Right cardiac atrium (tissue), 5 donors: ENCODE measurements around the gene NEUROG3. TPM values are rescaled to one million over a fixed set of nuclear protein-coding genes. Genes with fewer than 3 reads are reported as not detected.
"Not testable (repeated sequence)": the region's sequence is repeated elsewhere in the genome, so short reads cannot be mapped to it uniquely, and the experiment has no call there.

Experiments used
- ATAC-seq, 2 donors: fragments of 200-7000 bp; cut with Tn5 transposase; one replicate each; pipeline versions ENCODE4 v1.8.0 to v1.9.1; 2020; ENCODE audit warnings: moderate library complexity in 2 of 2, mild to moderate bottlenecking in 1 of 2
- DNase-seq, 3 donors: peaks; one replicate each; pipeline ENCODE4 v3.0.0-alpha.2; 2020
- H3K27ac ChIP-seq: one replicate; pipeline ENCODE4 v1.5.1; 2013; ENCODE audit warnings: mild to moderate bottlenecking, low read length, control low read depth, moderate library complexity
- H3K27me3 ChIP-seq: one replicate; pipeline ENCODE4 v1.6.1; 2013; ENCODE audit not compliant: control insufficient read depth, insufficient read depth
- H3K4me1 ChIP-seq: one replicate; pipeline ENCODE4 v1.6.1; 2013; ENCODE audit warnings: low read length; ENCODE audit not compliant: control insufficient read depth, insufficient read depth
- H3K4me3 ChIP-seq: one replicate; pipeline ENCODE4 v1.5.1; 2013; ENCODE audit warnings: low read length, control low read depth
- H3K9me3 ChIP-seq: one replicate; pipeline ENCODE4 v1.6.1; 2013; ENCODE audit warnings: low read length; ENCODE audit not compliant: control insufficient read depth
- WGBS: extraction: QIAGEN DNeasy Blood & Tissue Kit; methylation state at CpG from one replicate; pipeline ENCODE4 v1.1.7; 2013; 5-methylcytosine and 5-hydroxymethylcytosine counted together
- intact Hi-C, 4 donors: fragments of 100-400 bp; cut with DNase I; formaldehyde crosslinking; loops; one replicate each; pipeline versions ENCODE4 v1.11.0 to v1.14.0; 2022 to 2023
- polyA plus RNA-seq: library from polyadenylated mRNA; stranded (reverse); fragments of 200-250 nt; gene quantifications from one replicate; pipeline ENCODE4 v1.2.3, GENCODE V29; 2013
- total RNA-seq, 4 donors: library from RNA; stranded (reverse); fragmentation: NEBNext Ultra II Directional; extraction: Animal tissue kit (Norgen Biotek cat#: 25700); gene quantifications; one replicate each; pipeline ENCODE4 v1.2.1, GENCODE V29; 2021
- donor health status: healthy with polysubstance abuse.
- donor health status: DM: no; HTN: yes; CAD: no.
- donor health status: DM: no; HTN: no; CAD: no.
- donor health status: DM: no; HTN: yes; CAD: no; lungs with severe emphysema.
- donor health status: DM: yes; HTN: yes; CAD: no.

Gene NEUROG3
- total and polyA plus RNA-seq, 5 donors, result not detected

- intact Hi-C loops, result no loop called here
- H3K27ac ChIP-seq, result no peak overlapping the region
- no peak overlapping the region for H3K4me3 ChIP-seq
- no peak for DNase-seq
- 91% methylated on average over 2 of the region's 2 CpGs for WGBS
- H3K27me3 ChIP-seq, result no peaks in the 10 kb centered on the region
- H3K4me1 ChIP-seq, result no peaks in the 10 kb centered on the region
- H3K9me3 ChIP-seq, result peaks cover 3% of the 10 kb centered on the region
- ATAC-seq, result no peak
These were observed 31.8 kb downstream of the NEUROG3 start for GRCh38 chr10:69541463-69541862.

- DNase-seq (no peak), ATAC-seq (no peak)
- Histone ChIP-seq H3K9me3 (peaks cover 3% of the 10 kb centered on the region), H3K4me3 (no peak overlapping the region), H3K27me3 (no peaks in the 10 kb centered on the region), H3K4me1 (no peaks in the 10 kb centered on the region), H3K27ac (no peak overlapping the region)
- WGBS, result 69% methylated on average over 3 of the region's 3 CpGs
- intact Hi-C loops, result no loop called here
These were observed 34.8 kb downstream of the NEUROG3 start for GRCh38 chr10:69538461-69538860.

GRCh38 chr10:69537449-69537848 is 35.8 kb downstream of the NEUROG3 start:
- ATAC-seq, result no peak
- no peak overlapping the region for H3K4me3 ChIP-seq
- H3K27ac ChIP-seq, result no peak overlapping the region
- 84% methylated on average over 6 of the region's 6 CpGs for WGBS
- H3K9me3 ChIP-seq, result peaks cover 3% of the 10 kb centered on the region
- DNase-seq, result no peak
- intact Hi-C loops, result no loop called here
- H3K27me3 ChIP-seq, result no peaks in the 10 kb centered on the region
- H3K4me1 ChIP-seq, result no peaks in the 10 kb centered on the region

DNA sequence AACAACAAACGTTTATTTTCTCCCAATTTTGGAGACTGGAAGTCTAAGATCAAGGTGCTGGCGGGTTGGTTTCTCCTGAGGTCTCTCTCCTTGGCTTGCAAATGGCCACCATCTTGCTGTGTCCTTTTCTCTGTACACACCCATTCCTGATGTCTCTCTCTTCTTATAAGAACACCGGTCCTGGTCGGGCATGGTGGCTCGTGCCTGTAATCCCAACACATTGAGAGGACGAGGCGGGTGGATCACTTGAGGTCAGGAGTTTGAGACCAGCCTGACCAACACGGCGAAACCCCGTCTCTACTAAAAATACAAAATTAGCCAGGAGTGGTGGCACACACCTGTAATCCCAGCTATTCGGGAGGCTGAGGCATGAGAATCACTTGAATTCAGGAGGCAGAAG is 36.7 kb downstream of the NEUROG3 start:
- WGBS, result 94% methylated on average over 11 of the region's 11 CpGs
- H3K9me3 ChIP-seq, H3K4me3 ChIP-seq, H3K27me3 ChIP-seq, H3K4me1 ChIP-seq, H3K27ac ChIP-seq, DNase-seq, ATAC-seq, intact Hi-C loops: not testable (repeated sequence)

DNA sequence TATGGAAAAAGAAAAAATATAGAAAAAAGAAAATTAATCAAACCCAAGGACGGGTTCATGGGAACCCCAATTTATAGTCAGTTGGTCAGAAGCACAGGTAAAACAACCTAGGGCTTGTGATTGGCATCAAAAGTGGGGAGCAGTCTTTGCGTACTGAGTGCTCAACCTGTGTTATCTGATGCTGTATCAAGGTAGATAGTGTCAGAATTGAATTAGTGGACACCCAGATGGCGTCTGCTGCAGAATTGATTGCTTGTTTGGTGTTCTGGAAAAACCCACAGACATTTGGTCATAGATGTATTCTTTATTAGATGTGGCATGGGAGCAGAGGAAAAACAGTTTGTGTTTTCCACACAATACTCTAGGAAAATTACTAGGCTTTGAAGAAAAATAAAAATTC is 39.6 kb downstream of the NEUROG3 start:
- WGBS, result 77% methylated on average over 3 of the region's 3 CpGs
- Histone ChIP-seq H3K4me1 (no peaks in the 10 kb centered on the region), H3K27ac (no peak overlapping the region), H3K27me3 (no peaks in the 10 kb centered on the region), H3K9me3 (no peaks in the 10 kb centered on the region), H3K4me3 (no peak overlapping the region)
- intact Hi-C loops, result no loop called here
- ATAC-seq (no peak), DNase-seq (no peak)

- H3K4me1 ChIP-seq, result no peaks in the 10 kb centered on the region
- DNase-seq (no peak), ATAC-seq (no peak)
- H3K9me3 ChIP-seq, result no peaks in the 10 kb centered on the region
- H3K27ac ChIP-seq, result no peak overlapping the region
- WGBS, result 96% methylated on average over 11 of the region's 11 CpGs
- H3K27me3 ChIP-seq, result no peaks in the 10 kb centered on the region
- no peak overlapping the region for H3K4me3 ChIP-seq
- intact Hi-C loops, result no loop called here
These were observed 45.3 kb downstream of the NEUROG3 start for GRCh38 chr10:69527961-69528360.

Other genes starting within 250 kb of the NEUROG3 start
- under 1 TPM; 0.26 to 0.53 (median 0.37) TPM for gene TACR2, start 156.5 kb downstream of the NEUROG3 start, total RNA-seq
- 0.27 TPM for gene TACR2, start 156.5 kb downstream of the NEUROG3 start, polyA plus RNA-seq
- gene TSPAN15, start 122.0 kb downstream of the NEUROG3 start, total RNA-seq, result 1 to 10 TPM; 5.3 to 8.7 (median 7.4) TPM
- gene TSPAN15, start 122.0 kb downstream of the NEUROG3 start, polyA plus RNA-seq, result 11.5 TPM
- 1 to 10 TPM; 4.6 to 8.7 (median 6.7) TPM for gene FAM241B, start 56.8 kb upstream of the NEUROG3 start, total RNA-seq
- 5.6 TPM for gene FAM241B, start 56.8 kb upstream of the NEUROG3 start, polyA plus RNA-seq
- 10 to 100 TPM in 2 of 4 donors, 1 to 10 TPM in 2; 4.4 to 13.7 (median 10.4) TPM for gene COL13A1, start 228.5 kb upstream of the NEUROG3 start, total RNA-seq
- 6.8 TPM for gene COL13A1, start 228.5 kb upstream of the NEUROG3 start, polyA plus RNA-seq